Hematopoietic multipotent progenitor cell treated with erythropoietin and hydrocortisone succinate and interleukin-3 and kit ligand, for 8 days (in vitro differentiated cells): ENCODE results near the gene WDPCP.
"Not testable (repeated sequence)": the region's sequence is repeated elsewhere in the genome, so short reads cannot be mapped to it uniquely, and the experiment has no call there.

ENCODE experiments used
- DNase-seq: peaks from one replicate; pipeline ENCODE4 v3.0.0-alpha.2; 2015

Gene WDPCP

DNA sequence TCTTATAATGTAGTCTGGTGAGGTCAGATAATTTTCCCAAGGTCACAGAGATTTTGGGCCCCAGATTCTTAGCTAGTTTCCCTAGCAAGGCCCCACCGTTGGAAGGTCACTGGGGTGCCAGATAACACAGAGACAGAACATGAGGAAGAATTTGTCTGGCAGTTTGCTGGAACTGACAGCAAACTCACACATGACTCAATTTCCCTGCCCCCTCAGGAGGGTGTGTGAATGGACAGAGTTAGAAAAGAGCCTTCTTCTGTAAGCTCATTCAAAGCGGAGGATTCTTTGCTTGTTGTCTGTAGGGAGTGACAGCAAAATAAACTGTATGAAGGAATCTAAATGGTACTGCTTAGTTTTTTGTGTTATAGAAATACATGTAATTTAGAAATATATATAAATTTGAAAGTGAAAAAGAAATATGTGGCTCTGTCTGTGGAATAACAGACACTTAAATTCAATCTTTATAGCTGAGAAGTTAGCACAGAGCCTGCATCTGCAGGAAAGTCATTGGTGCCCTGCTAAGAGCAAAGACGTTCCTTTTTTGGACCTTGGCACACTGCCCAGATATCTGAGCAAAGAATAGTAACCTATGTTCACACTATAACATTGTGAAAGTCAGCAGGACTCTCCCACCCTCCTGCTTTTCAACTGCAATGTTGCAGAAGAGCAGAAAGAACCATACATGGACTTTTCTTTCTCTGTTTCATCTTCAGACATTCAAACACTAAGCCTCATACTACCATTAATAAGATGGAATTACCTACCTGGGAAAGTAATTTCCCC is 2.5 kb upstream of the WDPCP start:
- peak; percentile 71 for DNase-seq

DNA sequence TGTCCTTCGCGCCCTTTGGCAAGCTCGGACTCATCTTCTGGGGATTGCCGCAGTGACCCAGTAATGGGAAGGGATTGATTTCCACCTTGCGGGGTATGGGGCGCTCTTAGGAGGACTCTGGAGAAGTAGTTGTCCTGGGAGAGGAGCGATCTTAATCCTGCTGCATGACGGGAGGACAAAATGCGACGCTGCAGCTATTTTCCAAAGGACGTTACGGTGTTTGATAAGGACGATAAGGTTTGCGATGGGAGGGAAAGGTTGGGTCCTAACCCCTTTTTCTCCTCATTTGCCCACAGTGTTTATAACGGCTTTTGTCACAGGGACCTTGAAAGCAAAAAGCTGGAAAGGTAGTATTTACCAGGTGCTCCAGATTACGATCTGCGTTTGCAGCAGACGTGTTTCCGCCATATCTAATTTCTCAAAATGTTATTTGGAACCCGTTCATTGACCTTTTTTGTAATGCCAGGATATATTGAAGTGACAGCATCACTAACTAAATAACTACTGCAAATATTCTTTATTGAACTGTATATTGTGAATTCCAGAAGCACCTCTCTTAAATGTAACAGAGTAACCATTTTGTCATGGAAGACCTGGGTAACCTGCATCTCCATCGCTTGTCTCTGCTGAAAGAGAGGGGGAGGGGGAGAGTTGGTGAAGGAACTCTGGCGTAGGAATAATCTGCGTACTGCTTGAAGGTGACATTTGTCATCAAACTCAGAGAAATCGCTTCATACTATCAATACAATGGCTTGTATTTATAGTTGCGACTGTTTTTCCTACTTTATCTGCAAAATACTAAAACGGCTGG is 1.1 kb upstream of the WDPCP start:
- peak; percentile 15 for DNase-seq

DNA sequence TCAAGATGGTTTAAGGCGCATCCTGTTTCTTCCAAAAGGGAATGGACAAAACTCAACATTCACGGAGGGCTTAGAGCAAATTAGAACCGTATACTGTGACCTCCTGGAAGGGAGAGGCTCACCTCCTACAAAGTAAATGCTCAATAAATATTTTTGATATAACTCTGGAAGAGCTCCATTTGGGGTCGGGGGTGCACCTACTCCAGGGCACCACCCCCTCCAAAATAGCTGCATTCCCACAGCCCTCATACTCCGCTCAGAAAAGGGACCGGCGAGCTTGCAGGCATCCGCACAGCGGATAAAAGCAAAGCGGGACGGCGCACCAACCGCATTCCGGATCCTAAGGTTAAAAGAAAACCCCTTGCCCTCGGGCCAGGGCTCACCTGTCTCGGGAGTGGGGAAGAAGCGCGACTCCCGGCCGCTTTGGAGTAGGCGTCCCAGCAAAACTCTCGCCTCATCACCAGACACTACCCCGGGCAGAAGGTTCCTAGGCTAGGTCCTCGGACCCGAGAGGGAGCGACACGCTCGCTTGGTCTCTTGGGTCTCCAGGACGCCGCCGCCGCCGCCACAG is 378 bp downstream of the WDPCP start:
- peak; percentile 5 for DNase-seq

DNA sequence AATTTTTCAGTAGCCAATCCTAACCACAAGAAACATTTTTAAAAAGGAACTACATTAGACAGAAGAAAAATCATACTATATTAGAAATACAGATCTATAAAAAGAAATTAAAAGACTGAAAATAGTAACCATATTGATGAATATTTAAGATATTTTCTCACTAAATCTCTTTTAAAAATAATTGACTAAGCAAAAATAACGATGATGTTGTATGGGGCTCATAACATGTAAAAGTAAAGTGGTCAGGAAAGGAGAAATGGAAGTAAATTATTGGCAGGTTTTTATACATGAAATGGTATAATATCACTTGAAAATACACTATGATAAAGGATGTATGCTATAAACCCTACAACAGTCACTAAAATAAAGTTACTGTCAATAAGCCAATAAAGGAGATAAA is 5.4 kb downstream of the WDPCP start:
- no peak for DNase-seq

DNA sequence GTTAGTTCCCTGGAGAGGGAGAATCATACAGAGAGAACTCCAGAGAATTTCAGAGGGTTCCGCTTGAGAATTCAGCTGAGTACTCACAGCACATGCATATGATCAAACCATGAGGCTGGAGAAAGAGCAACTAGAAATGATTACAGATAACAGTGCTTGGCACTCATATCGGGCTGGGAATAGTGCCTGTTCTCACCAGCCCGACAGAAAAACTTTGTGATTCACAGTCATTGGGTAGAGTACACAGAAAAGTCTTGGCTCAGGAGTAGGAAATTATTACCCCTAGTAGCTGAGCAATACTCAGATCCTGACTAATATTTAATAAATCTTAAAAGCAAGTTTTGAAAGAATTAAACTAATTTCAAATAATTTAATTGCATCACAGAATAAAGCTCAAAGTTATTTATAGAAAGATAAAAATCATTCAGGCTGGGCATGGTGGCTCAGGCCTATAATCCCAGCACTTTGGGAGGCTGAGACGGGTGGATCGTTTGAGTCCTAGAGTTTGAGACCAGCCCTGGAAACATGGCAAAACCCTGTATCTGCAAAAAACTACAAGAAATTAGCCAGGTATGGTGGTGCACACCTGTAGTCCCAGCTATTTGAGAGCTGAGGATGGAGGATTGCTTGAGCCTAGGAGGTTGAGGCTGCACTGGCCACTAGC is 6.8 kb downstream of the WDPCP start:
- peak; percentile 16 for DNase-seq

DNA sequence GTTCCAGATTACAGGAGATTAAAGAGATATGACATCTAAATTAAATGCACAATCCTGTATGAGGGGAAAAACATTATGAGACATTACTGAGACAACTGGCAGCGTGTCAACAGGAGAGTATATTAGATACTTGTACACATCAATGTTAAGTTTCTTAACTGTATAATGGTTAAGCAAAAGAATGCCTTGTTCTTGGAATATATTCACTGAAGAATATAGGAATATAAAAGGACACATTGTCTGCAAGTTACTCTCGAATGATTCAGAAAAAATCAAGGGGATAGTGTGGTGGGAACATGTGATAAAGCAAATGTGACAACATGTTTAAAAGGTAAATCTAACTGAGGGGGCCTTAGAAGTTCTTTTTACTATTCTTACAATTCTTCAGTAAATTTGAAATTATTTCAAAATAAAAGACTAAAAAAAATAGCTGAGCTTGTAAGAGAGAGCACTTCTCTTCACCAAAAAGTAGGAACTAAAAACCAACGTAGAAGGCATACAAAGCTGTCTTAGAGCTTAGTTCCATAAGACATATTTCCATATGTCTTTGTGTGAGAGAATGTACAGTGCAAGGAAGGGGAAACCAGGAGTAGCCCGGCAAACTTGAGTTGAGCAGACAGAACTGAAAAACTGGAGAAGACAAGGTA is 7.5 kb downstream of the WDPCP start:
- no peak for DNase-seq

DNA sequence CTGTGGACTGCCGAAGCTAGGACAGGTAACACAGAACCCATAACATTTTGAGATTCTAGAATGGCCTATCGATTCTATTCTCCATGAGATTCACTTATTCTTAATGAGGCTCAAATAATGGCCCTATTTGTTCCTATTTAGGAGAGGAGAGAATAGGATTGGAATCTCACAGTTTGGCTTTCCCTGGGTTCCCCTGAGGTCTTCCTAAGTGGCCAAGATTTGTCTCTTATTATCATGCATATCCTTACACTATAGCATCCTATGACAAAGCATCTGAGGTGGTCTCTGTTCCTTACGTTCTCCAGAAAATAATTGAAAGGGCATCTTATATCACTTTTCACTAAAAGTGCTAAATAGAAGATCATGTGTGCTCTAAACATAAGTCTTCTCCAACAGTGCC is 9.5 kb downstream of the WDPCP start:
- DNase-seq: no peak

DNA sequence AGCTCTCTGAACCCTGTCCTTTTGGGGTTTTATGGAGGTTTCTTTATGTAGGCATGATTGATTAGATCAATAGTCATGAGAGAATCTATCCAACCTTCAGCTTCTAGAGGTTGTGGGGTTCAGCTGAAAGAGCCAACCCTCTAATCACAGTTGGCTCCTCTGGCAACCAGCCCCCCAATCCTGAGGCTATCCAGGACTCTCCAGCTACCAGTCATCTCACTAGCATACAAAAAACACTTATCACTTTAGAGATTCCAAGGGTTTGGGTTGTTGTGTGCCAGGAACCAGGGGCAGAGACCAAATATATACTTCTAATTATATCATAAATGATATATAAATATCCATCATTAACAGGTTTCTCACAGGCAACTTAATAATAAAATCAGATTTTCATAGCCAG is 11.7 kb downstream of the WDPCP start:
- no peak for DNase-seq

DNA sequence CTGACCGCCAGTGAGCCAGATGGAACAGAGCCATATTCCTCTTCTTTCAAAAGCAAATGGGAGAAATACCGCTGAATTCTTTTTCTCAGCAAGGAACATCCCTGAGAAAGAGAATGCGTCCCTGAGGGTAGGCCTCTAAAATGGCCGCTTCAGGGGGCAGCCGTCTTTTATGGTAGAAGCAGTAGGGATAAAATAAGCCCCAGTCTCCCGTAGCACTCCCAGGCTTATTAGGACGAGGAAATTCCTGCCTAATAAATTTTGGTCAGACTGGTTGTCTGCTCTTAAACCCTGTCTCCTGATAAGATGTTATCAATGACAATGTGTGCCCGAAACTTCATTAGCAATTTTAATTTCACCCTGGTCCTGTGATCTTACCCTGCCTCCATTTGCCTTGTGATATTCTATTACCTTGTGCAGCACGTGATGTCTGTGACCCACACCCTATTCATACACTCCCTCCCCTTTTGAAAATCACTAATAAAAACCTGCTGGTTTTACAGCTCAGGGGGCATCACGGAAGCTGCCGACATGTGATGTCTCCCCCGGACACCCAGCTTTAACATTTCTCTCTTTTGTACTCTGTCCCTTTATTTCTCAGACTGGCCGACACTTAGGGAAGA is 14.4 kb downstream of the WDPCP start:
- DNase-seq: not testable (repeated sequence)

DNA sequence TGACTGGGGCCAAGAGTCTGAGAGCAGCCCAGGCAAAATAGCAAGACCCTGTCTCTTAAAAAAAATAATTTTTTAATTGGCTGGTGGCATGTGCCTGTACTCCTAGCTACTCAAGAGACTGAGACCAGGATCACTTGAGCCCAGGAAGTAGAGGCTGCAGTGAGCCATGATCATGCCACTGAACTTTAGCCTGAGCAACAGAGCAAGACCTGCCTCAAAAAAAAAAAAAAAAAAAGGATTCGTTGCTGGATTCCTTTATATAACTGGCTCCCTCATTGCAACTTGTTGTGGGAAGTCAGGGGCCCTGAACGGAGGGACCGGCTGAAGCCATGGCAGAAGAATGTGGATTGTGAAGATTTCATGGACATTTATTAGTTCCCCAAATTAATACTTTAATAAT is 15.3 kb downstream of the WDPCP start:
- DNase-seq: not testable (repeated sequence)

DNA sequence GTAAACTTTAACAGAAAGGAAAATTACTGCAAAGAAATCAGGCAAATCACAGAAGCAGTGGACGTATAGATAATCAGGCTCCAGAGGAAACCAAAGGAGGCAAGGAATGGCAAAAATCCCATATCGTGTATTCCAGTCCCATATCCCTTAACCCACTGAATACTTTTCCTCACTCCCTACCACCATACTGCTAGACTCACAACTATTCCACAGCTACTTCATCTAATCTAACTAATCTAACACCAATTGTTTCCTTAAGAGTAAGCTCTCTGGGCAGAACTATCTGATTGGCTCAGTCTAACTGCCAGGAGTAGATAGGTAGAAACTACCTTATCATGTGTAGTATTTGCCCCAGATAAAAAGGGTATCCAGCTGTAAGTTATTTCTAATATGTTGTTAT is 16.3 kb downstream of the WDPCP start:
- no peak for DNase-seq

DNA sequence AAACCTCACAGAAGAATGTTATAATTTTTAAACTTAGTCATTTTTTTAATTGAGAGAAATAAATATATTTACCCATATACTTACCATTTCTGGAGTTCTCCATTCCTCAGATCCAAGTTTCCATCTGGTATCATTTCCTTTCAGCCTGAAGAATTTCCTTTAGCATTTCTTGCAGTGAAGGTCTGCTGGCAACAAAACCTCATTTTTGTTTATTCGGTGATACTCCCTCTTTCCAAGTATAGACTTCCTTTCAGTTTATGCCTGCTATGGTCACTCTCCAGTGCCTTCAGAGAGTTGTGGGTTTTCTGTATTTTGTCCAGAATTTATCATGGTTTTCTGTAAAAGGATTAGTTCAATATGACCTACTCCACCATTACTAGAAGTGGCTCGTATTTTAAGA is 17.0 kb downstream of the WDPCP start:
- no peak for DNase-seq

DNA sequence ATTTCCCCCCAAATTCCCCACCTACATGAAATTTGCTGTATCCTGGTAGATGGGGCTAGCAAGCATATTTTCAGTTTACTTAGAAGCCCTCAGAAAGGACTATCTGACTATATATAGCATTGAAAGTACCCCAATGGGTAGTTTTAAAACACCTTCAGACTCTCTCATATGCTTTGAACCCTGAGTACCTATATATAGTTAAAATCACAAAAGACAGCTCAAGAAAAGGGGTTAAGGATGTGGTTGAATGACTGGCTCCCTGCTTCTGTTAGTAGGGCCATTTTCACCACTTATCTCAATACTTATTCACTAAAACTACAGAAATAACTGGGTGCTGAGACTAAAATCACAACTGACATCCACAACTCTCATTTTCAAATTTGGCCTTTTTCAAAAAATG is 18.5 kb downstream of the WDPCP start:
- DNase-seq: no peak

DNA sequence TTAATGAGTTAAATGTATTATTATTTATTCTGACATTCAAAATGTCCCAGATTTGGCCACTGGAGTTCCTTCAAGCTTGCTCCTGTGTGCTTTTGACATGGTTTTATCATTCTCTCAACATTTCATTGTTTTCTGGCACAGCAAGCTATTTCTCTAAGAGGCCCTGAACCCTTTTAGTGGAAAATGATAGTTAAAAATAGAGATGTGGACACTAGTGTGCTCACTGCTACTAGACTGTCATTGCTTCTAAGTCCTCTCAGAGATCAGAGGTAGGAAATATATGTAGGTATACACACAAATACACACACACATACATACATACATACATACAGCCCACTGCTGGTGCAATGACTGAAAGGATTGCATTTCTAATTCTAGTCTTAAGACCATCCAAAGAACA is 25.5 kb downstream of the WDPCP start:
- DNase-seq: no peak

DNA sequence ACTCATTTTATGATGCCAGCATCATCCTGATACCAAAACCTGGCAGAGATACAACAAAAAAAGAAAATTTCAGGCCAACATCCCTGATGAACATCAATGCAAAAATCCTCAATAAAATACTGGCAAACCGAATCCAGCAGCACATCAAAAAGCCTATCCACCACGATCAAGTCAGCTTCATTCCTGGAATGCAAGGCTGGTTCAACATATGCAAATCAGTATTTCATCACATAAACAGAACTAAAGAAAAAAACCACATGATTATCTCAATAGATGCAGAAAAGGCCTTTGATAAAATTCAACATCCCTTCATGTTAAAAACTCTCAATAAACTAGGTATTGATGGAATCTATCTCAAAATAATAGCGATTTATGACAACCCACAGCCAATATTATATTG is 29.4 kb downstream of the WDPCP start:
- DNase-seq: not testable (repeated sequence)

DNA sequence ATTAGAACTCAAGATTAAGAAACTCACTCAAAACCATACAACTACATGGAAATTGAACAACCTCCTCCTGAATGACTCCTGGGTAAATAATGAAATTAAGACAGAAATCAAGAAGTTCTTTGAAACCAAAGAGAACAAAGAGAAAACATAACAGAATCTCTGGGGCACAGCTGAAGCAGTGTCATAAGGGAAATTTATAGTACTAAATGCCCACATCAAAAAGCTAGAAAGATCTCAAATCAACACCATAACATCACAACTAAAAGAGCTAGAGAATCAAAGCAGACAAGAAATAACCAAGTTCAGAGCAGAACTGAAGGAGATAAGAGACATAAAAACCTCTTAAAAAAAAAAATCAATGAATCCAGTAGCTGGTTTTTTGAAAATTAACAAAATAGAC is 30.5 kb downstream of the WDPCP start:
- not testable (repeated sequence) for DNase-seq

DNA sequence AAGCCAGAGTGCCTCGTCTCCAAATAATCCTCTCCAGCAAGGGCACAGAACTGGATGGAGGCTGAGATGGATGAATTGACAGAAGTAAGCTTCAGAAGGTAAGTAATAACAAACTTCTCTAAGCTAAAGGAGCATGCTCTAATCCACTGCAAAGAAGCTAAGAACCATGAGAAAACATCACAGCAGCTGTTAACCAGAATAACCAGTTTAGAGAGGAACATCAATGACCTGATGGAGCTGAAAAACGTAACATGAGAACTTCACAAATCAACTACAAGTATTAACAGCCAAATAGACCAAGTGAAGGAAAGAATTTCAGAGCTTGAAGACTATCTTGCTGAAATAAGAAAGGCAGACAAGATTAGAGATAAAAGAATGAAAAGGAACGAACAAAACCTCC is 32.3 kb downstream of the WDPCP start:
- no peak for DNase-seq

DNA sequence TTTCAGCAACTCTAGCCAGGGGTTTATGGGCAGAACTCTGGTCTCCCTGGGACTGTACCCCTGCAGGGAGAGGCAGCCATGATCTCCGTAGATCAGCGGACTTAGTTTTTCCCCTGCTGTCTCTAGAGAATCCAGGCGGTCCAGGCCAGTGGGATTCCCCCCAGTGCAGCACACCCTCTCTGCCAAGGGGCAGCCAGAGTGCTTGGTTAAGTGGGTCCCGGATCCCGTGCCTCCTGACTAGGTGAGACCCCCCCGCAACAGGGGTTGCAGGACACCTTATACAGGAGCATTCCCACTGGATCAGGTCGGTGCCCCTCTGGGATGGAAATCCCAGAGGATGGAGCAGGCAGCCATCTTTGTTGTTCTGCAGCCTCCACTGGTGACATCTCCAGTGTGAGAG is 33.0 kb downstream of the WDPCP start:
- DNase-seq: no peak

DNA sequence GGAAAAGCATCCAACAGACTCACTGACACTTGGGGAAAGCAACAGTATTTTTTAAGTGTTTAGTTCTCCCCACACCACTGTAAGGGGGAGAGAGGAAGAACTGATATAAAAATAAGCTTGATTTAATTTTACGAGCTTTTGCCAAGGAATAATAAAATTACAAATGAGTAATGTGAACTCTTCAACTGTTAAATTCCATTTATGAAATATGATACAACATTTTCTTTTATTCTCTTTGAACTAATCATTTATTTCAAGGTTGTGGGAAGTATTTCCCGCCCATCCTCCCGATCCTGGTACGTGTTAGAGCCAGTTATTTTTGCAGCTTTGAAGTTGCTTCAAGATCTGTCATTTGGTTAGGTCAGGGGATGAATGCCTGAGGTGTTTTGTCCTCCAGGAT is 35.2 kb downstream of the WDPCP start:
- no peak for DNase-seq

DNA sequence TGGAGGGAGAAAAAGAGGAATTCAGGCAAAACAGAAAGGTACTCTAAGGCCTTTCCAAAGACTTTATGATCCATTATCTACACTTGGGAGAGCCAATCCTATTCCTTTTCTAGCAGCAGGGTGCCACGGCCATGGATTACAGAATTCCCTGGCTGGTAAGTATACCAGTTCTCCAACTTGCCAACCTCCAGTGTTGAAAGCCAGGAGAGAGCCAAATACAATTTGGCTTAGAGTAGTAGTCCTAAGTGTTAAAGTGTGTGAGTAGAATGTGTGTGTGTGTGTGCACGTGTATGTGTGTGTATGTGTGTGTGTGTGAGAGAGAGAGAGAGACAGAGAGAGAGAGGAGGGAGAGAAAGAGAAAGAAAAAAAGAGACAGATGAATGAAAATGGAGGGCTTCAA is 43.3 kb downstream of the WDPCP start:
- DNase-seq: no peak

DNA sequence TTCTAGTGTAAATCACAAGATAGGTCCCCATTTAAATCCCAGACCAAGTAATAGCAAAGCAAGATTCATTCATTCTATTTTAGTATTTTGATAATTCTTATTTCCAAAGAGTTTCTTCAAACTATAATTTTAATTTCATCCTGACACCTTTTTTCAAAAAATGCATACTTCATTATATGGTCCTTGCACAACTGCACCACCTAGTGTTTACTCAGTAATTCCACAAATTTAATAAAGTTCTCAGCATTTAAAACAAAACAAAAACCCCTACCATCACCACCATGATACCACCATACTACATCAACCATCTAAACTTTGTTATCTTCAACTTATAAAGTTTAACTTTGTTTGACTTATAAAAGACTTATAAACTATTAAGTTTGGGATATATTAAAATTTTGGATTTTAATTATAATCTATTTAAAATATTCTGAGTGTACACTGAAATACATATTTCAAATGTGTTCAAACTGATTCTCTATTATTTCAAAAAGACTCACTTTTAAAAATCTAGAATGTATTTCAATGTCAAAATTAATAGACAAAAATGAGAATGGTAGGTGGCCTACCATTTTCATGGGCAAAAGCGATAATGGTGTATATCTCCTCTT is 44.2 kb downstream of the WDPCP start:
- DNase-seq: peak; percentile 26
